AG09319 (cell line): ENCODE data around the gene PDE4D.

ENCODE experiments used
- DNase-seq: peaks from one replicate; pipeline ENCODE4 v3.0.0-alpha.2; 2010; ENCODE audit warnings: low read depth; ENCODE audit errors: extremely low read depth
- CTCF ChIP-seq: IDR thresholded peaks from 2 replicates; pipeline ENCODE4 v1.5.1; 2011; ENCODE audit warnings: low read depth, mild to moderate bottlenecking, inconsistent platforms, low read length, moderate library complexity

Gene PDE4D

GRCh38 chr5:59721741-59722140 lies 171.8 kb downstream of the PDE4D start:
- DNase-seq, result no peak
- TF ChIP-seq CTCF, result no peak

GRCh38 chr5:59720063-59720462 lies 173.5 kb downstream of the PDE4D start:
- TF ChIP-seq CTCF, result no peak
- DNase-seq, result no peak

- DNase-seq, result no peak
- no peak for TF ChIP-seq CTCF
Measured at GRCh38 chr5:59716966-59717500, 176.5 kb downstream of the PDE4D start.

- no peak for DNase-seq
- TF ChIP-seq CTCF, result no peak
Measured at GRCh38 chr5:59716029-59716428, 177.5 kb downstream of the PDE4D start.

GRCh38 chr5:59715228-59715627 lies 178.3 kb downstream of the PDE4D start:
- no peak for TF ChIP-seq CTCF
- no peak for DNase-seq

GRCh38 chr5:59713498-59713844 lies 180.1 kb downstream of the PDE4D start:
- no peak for TF ChIP-seq CTCF
- DNase-seq, result no peak

- DNase-seq, result no peak
Measured at GRCh38 chr5:59712836-59713497, 180.6 kb downstream of the PDE4D start.

More at GRCh38 chr5:59712836-59713497, 180.6 kb downstream of the PDE4D start:
- no peak for TF ChIP-seq CTCF
